Dedifferentiated amniotic fluid mesenchymal stem cell (primary cell): ENCODE data around the gene PDZRN4.
"Not testable (repeated sequence)": the region's sequence is repeated elsewhere in the genome, so short reads cannot be mapped to it uniquely, and the experiment has no call there.

ENCODE experiments used
- DNase-seq: peaks from one replicate; pipeline ENCODE4 v3.0.0-alpha.2; 2016; ENCODE audit errors: extremely low spot score

Gene PDZRN4

GRCh38 chr12:41511247-41511646, 323.1 kb downstream of the PDZRN4 start:
- no peak for DNase-seq

GRCh38 chr12:41512497-41512896, 324.4 kb downstream of the PDZRN4 start:
- DNase-seq, result no peak

- DNase-seq, result no peak
Observed at GRCh38 chr12:41514021-41514777, 326.1 kb downstream of the PDZRN4 start.

GRCh38 chr12:41514907-41515306, 326.8 kb downstream of the PDZRN4 start:
- no peak for DNase-seq

GRCh38 chr12:41515953-41516352, 327.8 kb downstream of the PDZRN4 start:
- DNase-seq, result no peak

- no peak for DNase-seq
Observed at GRCh38 chr12:41520869-41521268, 332.7 kb downstream of the PDZRN4 start.

- peak; percentile 54 for DNase-seq
Observed at GRCh38 chr12:41521872-41522379, 333.8 kb downstream of the PDZRN4 start.

- no peak for DNase-seq
Observed at GRCh38 chr12:41527062-41527461, 338.9 kb downstream of the PDZRN4 start.

GRCh38 chr12:41527534-41528116, 339.5 kb downstream of the PDZRN4 start:
- no peak for DNase-seq

GRCh38 chr12:41528874-41529273, 340.8 kb downstream of the PDZRN4 start:
- DNase-seq, result no peak

GRCh38 chr12:41530441-41530840, 342.3 kb downstream of the PDZRN4 start:
- DNase-seq, result no peak

GRCh38 chr12:41531147-41531829, 343.2 kb downstream of the PDZRN4 start:
- DNase-seq, result no peak

- DNase-seq, result no peak
Observed at GRCh38 chr12:41532072-41532471, 344.0 kb downstream of the PDZRN4 start.

- no peak for DNase-seq
Observed at GRCh38 chr12:41536813-41537490, 348.8 kb downstream of the PDZRN4 start.

- DNase-seq, result no peak
Observed at GRCh38 chr12:41537522-41537921, 349.4 kb downstream of the PDZRN4 start.

GRCh38 chr12:41545761-41546160, 357.6 kb downstream of the PDZRN4 start:
- no peak for DNase-seq

- not testable (repeated sequence) for DNase-seq
Observed at GRCh38 chr12:41547071-41547470, 359.0 kb downstream of the PDZRN4 start.

GRCh38 chr12:41548926-41549325, 360.8 kb downstream of the PDZRN4 start:
- no peak for DNase-seq

GRCh38 chr12:41552588-41552987, 364.5 kb downstream of the PDZRN4 start:
- DNase-seq, result no peak

GRCh38 chr12:41556176-41556575, 368.1 kb downstream of the PDZRN4 start:
- no peak for DNase-seq

- no peak for DNase-seq
Observed at GRCh38 chr12:41557344-41557743, 369.2 kb downstream of the PDZRN4 start.

- DNase-seq, result no peak
Observed at GRCh38 chr12:41558671-41559070, 370.6 kb downstream of the PDZRN4 start.
